DOHH2 (cell line): ENCODE measurements around the gene HLCS.

Experiments
- H3F3A ChIP-seq: fragments of 200-600 bp; sonication (generic), shearing (Covaris generic); 2 replicates; pipeline ENCODE4 v1.6.0; 2016; ENCODE audit warnings: antibody characterized with exemption, mild to moderate bottlenecking; ENCODE audit not compliant: control insufficient read depth, insufficient read depth
- H3K27ac ChIP-seq: fragments of 200-600 bp; sonication (generic); 2 replicates; pipeline ENCODE4 v1.5.1; 2014; ENCODE audit warnings: low read depth, mild to moderate bottlenecking, low read length, moderate library complexity
- H3K27me3 ChIP-seq: fragments of 200-600 bp; sonication (generic); 2 replicates; pipeline ENCODE4 v1.6.1; 2014; ENCODE audit warnings: mild to moderate bottlenecking, low read length, mixed read lengths; ENCODE audit not compliant: control insufficient read depth
- H3K36me3 ChIP-seq: fragments of 200-600 bp; sonication (generic); 2 replicates; pipeline ENCODE4 v1.6.1; 2014; ENCODE audit warnings: mild to moderate bottlenecking, low read length, moderate library complexity, mixed read lengths; ENCODE audit not compliant: control insufficient read depth
- H3K4me1 ChIP-seq: fragments of 200-600 bp; sonication (generic); 2 replicates; pipeline ENCODE4 v1.6.1; 2014; ENCODE audit warnings: mild to moderate bottlenecking, low read length, mixed read lengths; ENCODE audit not compliant: control insufficient read depth
- H3K4me2 ChIP-seq: fragments of 200-600 bp; sonication (generic); 2 replicates; pipeline ENCODE4 v1.6.0; 2014; ENCODE audit warnings: mild to moderate bottlenecking, low read length, moderate library complexity
- H3K4me3 ChIP-seq: fragments of 200-600 bp; sonication (generic); 2 replicates; pipeline ENCODE4 v1.5.1; 2014; ENCODE audit warnings: mild to moderate bottlenecking, low read length, mixed read lengths
- H3K79me2 ChIP-seq: fragments of 200-600 bp; sonication (generic); 2 replicates; pipeline ENCODE4 v1.6.1; 2014; ENCODE audit warnings: mild to moderate bottlenecking, low read length, mixed read lengths; ENCODE audit not compliant: control insufficient read depth
- H3K9me2 ChIP-seq: fragments of 200-600 bp; sonication (generic); replicated peaks from 2 replicates; pipeline ENCODE4 v1.6.1; 2014; ENCODE audit warnings: mild to moderate bottlenecking, low read length, mixed read lengths; ENCODE audit not compliant: control insufficient read depth
- H3K9me3 ChIP-seq: fragments of 200-600 bp; sonication (generic); 2 replicates; pipeline ENCODE4 v1.6.1; 2014; ENCODE audit warnings: antibody characterized with exemption, low read length, mixed read lengths; ENCODE audit not compliant: control insufficient read depth, insufficient read depth
- H4K20me1 ChIP-seq: fragments of 200-600 bp; sonication (generic); 2 replicates; pipeline ENCODE4 v1.6.0; 2014; ENCODE audit warnings: low read depth, mild to moderate bottlenecking, antibody characterized with exemption, low read length, moderate library complexity; ENCODE audit not compliant: control insufficient read depth, insufficient read depth
- EZH2phosphoT487 ChIP-seq: fragments of 200-600 bp; sonication (generic); IDR thresholded peaks from 2 replicates; pipeline ENCODE4 v1.6.1; 2017; ENCODE audit warnings: borderline replicate concordance, mild to moderate bottlenecking, antibody characterized with exemption, low read length, moderate library complexity, mixed read lengths
- TF ChIP-seq, protein P1 (sequence below): fragments of 200-600 bp; sonication (generic); IDR thresholded peaks from one replicate; pipeline ENCODE4 v1.5.1; 2014; ENCODE audit warnings: antibody characterized with exemption, mild to moderate bottlenecking, low read depth, low read length; ENCODE audit not compliant: poor library complexity, severe bottlenecking

The HLCS gene

DNA sequence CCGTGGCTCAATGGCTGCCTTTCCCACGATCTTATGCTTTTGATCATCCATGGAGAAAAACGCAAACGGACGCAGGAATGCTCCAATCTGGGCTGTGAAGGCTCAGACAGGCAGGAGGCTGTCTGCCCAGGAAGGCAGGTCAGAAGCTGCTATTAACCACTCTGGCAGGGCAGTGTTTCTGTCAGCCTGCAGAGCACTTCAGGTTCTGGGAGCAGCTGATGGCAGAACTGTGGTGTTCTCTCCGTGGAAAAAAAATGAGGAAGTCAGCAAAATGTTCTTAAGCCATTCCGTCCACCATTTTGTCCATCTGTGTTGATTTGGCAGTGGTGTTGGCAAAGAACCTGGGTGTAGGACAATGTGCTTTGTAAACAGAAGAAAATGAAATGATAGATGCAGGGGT lies 175.9 kb downstream of the HLCS start:
- Histone ChIP-seq H3K9me3 (0 out of 2 replicates have a peak, but pooled peaks cover 3% of the 10 kb centered on the region), H4K20me1 (no peaks in the 10 kb centered on the region), H3K4me2 (no peak overlapping the region), H3K27me3 (no peaks in the 10 kb centered on the region), H3K36me3 (no peaks in the 10 kb centered on the region), H3K9me2 (no peaks in the 10 kb centered on the region), H3K4me3 (no peak overlapping the region), H3K79me2 (no peaks in the 10 kb centered on the region), H3F3A (no peaks in the 10 kb centered on the region), H3K27ac (no peak overlapping the region), H3K4me1 (no peaks in the 10 kb centered on the region)
- TF ChIP-seq EZH2phosphoT487 = no peak
- TF ChIP-seq, protein P1, sequence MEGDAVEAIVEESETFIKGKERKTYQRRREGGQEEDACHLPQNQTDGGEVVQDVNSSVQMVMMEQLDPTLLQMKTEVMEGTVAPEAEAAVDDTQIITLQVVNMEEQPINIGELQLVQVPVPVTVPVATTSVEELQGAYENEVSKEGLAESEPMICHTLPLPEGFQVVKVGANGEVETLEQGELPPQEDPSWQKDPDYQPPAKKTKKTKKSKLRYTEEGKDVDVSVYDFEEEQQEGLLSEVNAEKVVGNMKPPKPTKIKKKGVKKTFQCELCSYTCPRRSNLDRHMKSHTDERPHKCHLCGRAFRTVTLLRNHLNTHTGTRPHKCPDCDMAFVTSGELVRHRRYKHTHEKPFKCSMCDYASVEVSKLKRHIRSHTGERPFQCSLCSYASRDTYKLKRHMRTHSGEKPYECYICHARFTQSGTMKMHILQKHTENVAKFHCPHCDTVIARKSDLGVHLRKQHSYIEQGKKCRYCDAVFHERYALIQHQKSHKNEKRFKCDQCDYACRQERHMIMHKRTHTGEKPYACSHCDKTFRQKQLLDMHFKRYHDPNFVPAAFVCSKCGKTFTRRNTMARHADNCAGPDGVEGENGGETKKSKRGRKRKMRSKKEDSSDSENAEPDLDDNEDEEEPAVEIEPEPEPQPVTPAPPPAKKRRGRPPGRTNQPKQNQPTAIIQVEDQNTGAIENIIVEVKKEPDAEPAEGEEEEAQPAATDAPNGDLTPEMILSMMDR = no peak

DNA sequence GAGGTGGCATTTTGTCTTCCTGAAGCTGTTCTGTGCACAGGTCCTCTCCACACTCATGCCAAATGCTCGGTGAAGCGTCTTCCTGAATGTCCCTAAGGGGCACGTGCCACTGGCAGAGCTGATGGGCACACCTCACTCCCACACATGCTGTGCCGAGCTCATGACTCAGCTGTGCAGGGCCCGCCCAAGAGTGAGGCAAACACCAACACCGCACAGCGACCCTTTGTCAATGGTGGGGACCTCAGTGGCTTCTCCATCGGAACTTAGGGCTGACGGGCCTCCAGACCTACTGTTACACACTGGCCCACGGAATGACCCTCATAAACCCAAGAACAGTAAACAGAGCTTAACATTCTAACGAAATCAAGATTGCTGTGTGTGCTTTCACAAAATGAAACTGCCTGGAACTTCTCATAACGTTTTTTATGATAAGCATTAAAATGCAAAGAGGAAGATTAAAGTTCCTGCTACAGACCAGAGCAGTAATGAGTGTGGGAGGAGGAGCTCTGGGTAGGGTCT lies 178.3 kb downstream of the HLCS start:
- H3K4me3 ChIP-seq = no peak overlapping the region
- no peaks in the 10 kb centered on the region for H3K9me2 ChIP-seq
- no peaks in the 10 kb centered on the region for H3K4me1 ChIP-seq
- TF ChIP-seq EZH2phosphoT487 = no peak
- TF ChIP-seq, protein P1 = no peak
- H3K27me3 ChIP-seq = no peaks in the 10 kb centered on the region
- no peaks in the 10 kb centered on the region for H4K20me1 ChIP-seq
- H3K36me3 ChIP-seq = no peaks in the 10 kb centered on the region
- H3K27ac ChIP-seq = no peak overlapping the region
- no peaks in the 10 kb centered on the region for H3K9me3 ChIP-seq
- no peak overlapping the region for H3K4me2 ChIP-seq
- H3F3A ChIP-seq = no peaks in the 10 kb centered on the region
- no peaks in the 10 kb centered on the region for H3K79me2 ChIP-seq

DNA sequence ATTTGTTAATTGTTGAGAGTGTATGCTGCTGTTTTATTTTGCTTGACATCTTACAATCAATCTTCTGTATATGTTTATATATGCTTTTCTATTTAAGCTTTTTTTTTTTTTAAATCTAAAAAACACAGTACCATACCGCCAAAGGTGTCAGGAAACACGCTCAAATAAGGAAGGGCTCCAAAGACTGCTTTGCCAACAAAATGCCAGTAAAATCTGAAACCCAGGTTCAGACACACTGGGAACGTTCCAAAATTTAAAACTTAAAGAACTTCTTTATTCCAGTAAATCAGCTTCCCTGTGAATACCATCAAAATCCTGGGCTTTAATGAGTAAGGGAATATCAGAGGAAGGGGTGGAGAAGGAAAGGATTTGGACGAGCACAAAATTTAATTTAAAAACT lies 180.3 kb downstream of the HLCS start:
- Histone ChIP-seq H3K9me3 (no peaks in the 10 kb centered on the region), H3K27me3 (no peaks in the 10 kb centered on the region), H3K9me2 (no peaks in the 10 kb centered on the region), H3K4me2 (no peak overlapping the region), H3F3A (no peaks in the 10 kb centered on the region), H4K20me1 (no peaks in the 10 kb centered on the region), H3K4me1 (no peaks in the 10 kb centered on the region), H3K79me2 (no peaks in the 10 kb centered on the region), H3K27ac (no peak overlapping the region), H3K36me3 (no peaks in the 10 kb centered on the region), H3K4me3 (no peak overlapping the region)
- no peak for TF ChIP-seq EZH2phosphoT487
- TF ChIP-seq, protein P1 = no peak
